ENCODE results near the gene FEV. TPM values are rescaled to one million over a fixed set of nuclear protein-coding genes. Genes with fewer than 3 reads are reported as not detected.

The FEV gene
- total RNA-seq, 1 donor from 2014 or later = not detected

- Mint-ChIP-seq H3K4me3 (ENCODE audit: unreplicated experiment) (no peak overlapping the region), H3K27ac (ENCODE audit: unreplicated experiment) (no peak overlapping the region), H3K36me3 (ENCODE audit: unreplicated experiment) (no peaks in the 10 kb centered on the region), H3K27me3 (ENCODE audit: unreplicated experiment) (peaks cover 7% of the 10 kb centered on the region), H3K4me1 (ENCODE audit: low read depth, unreplicated experiment) (no peaks in the 10 kb centered on the region), H3K9me3 (ENCODE audit: unreplicated experiment) (peaks cover 2% of the 10 kb centered on the region)
- TF ChIP-seq CTCF (IDR thresholded peaks at IDR 0.05; ENCODE audit: partially characterized antibody, unreplicated experiment) = peak; percentile 99
- peak; percentile 89 for DNase-seq
These were observed 44.8 kb upstream of the FEV start for GRCh38 chr2:219029829-219030165.

- no peaks in the 10 kb centered on the region for H3K36me3 Mint-ChIP-seq (ENCODE audit: unreplicated experiment)
- H3K4me1 Mint-ChIP-seq (ENCODE audit: low read depth, unreplicated experiment) = no peaks in the 10 kb centered on the region
- no peak overlapping the region for H3K27ac Mint-ChIP-seq (ENCODE audit: unreplicated experiment)
- DNase-seq = no peak
- H3K4me3 Mint-ChIP-seq (ENCODE audit: unreplicated experiment) = no peak overlapping the region
- TF ChIP-seq CTCF (IDR thresholded peaks at IDR 0.05; ENCODE audit: partially characterized antibody, unreplicated experiment) = no peak
- peaks cover 2% of the 10 kb centered on the region for H3K9me3 Mint-ChIP-seq (ENCODE audit: unreplicated experiment)
- peaks cover 7% of the 10 kb centered on the region for H3K27me3 Mint-ChIP-seq (ENCODE audit: unreplicated experiment)
These were observed 44.2 kb upstream of the FEV start for GRCh38 chr2:219028996-219029828.

GRCh38 chr2:219028141-219028540 is 43.2 kb upstream of the FEV start:
- H3K27me3 Mint-ChIP-seq (ENCODE audit: unreplicated experiment) = peaks cover 7% of the 10 kb centered on the region
- H3K4me3 Mint-ChIP-seq (ENCODE audit: unreplicated experiment) = no peak overlapping the region
- H3K4me1 Mint-ChIP-seq (ENCODE audit: low read depth, unreplicated experiment) = no peaks in the 10 kb centered on the region
- H3K27ac Mint-ChIP-seq (ENCODE audit: unreplicated experiment) = no peak overlapping the region
- no peak for DNase-seq
- peaks cover 2% of the 10 kb centered on the region for H3K9me3 Mint-ChIP-seq (ENCODE audit: unreplicated experiment)
- no peaks in the 10 kb centered on the region for H3K36me3 Mint-ChIP-seq (ENCODE audit: unreplicated experiment)
- TF ChIP-seq CTCF (IDR thresholded peaks at IDR 0.05; ENCODE audit: partially characterized antibody, unreplicated experiment) = no peak

GRCh38 chr2:219027511-219028055 is 42.6 kb upstream of the FEV start:
- H3K9me3 Mint-ChIP-seq (ENCODE audit: unreplicated experiment) = peaks cover 2% of the 10 kb centered on the region
- no peaks in the 10 kb centered on the region for H3K4me1 Mint-ChIP-seq (ENCODE audit: low read depth, unreplicated experiment)
- H3K27me3 Mint-ChIP-seq (ENCODE audit: unreplicated experiment) = peaks cover 7% of the 10 kb centered on the region
- no peak for DNase-seq
- no peak overlapping the region for H3K4me3 Mint-ChIP-seq (ENCODE audit: unreplicated experiment)
- no peak for TF ChIP-seq CTCF (IDR thresholded peaks at IDR 0.05; ENCODE audit: partially characterized antibody, unreplicated experiment)
- H3K27ac Mint-ChIP-seq (ENCODE audit: unreplicated experiment) = no peak overlapping the region
- H3K36me3 Mint-ChIP-seq (ENCODE audit: unreplicated experiment) = no peaks in the 10 kb centered on the region

- H3K4me1 Mint-ChIP-seq (ENCODE audit: low read depth, unreplicated experiment) = no peaks in the 10 kb centered on the region
- no peak overlapping the region for H3K27ac Mint-ChIP-seq (ENCODE audit: unreplicated experiment)
- no peak overlapping the region for H3K4me3 Mint-ChIP-seq (ENCODE audit: unreplicated experiment)
- peaks cover 2% of the 10 kb centered on the region for H3K9me3 Mint-ChIP-seq (ENCODE audit: unreplicated experiment)
- DNase-seq = no peak
- H3K27me3 Mint-ChIP-seq (ENCODE audit: unreplicated experiment) = peaks cover 6% of the 10 kb centered on the region
- no peaks in the 10 kb centered on the region for H3K36me3 Mint-ChIP-seq (ENCODE audit: unreplicated experiment)
- no peak for TF ChIP-seq CTCF (IDR thresholded peaks at IDR 0.05; ENCODE audit: partially characterized antibody, unreplicated experiment)
These were observed 42.0 kb upstream of the FEV start for GRCh38 chr2:219026946-219027345.
